Naive B cell (primary cell): ENCODE measurements around the gene UBR1. TPM values are rescaled to one million over a fixed set of nuclear protein-coding genes. Genes with fewer than 3 reads are reported as not detected.

Experiments used
- ATAC-seq, 2 donors: fragments of 150-1000 bp; cut with Tn5 transposase; 2 replicates each; pipeline ENCODE4 v1.10.0; 2021; ENCODE audit warnings: low read depth in 2 of 2, mild to moderate bottlenecking in 2 of 2, moderate library complexity in 2 of 2
- DNase-seq: peaks from one replicate; pipeline ENCODE4 v3.0.0; 2022
- H3K27ac Mint-ChIP-seq, 6 donors: one replicate each; pipeline ENCODE4 v1.8.0; 2020 to 2022; ENCODE audit warnings: mild to moderate bottlenecking in 6 of 6, mixed read lengths in 6 of 6, moderate library complexity in 5 of 6, inconsistent platforms in 2 of 6
- H3K27me3 Mint-ChIP-seq, 3 donors: one replicate each; pipeline ENCODE4 v1.8.0; 2021 to 2022; ENCODE audit warnings: mixed read lengths in 3 of 3, mild to moderate bottlenecking in 1 of 3
- H3K36me3 Mint-ChIP-seq, 2 donors: one replicate each; pipeline ENCODE4 v1.8.0; 2020 to 2022; ENCODE audit warnings: mixed read lengths in 2 of 2, inconsistent platforms in 1 of 2, mild to moderate bottlenecking in 1 of 2
- H3K4me1 Mint-ChIP-seq, 3 donors: one replicate each; pipeline ENCODE4 v1.8.0; 2020 to 2022; ENCODE audit warnings: mixed read lengths in 3 of 3, inconsistent platforms in 1 of 3, mild to moderate bottlenecking in 1 of 3, moderate library complexity in 1 of 3
- H3K4me3 Mint-ChIP-seq, 8 donors: one replicate each; pipeline ENCODE4 v1.8.0; 2020 to 2022; ENCODE audit warnings: mild to moderate bottlenecking in 8 of 8, mixed read lengths in 8 of 8, moderate library complexity in 8 of 8, inconsistent platforms in 2 of 8
- H3K9me3 Mint-ChIP-seq, 7 donors: one replicate each; pipeline ENCODE4 v1.8.0; 2020 to 2022; ENCODE audit warnings: mixed read lengths in 7 of 7, mild to moderate bottlenecking in 5 of 7, inconsistent platforms in 2 of 7, moderate library complexity in 1 of 7
- polyA plus RNA-seq, 6 donors: library from polyadenylated mRNA; unstranded; fragments of 300-500 nt; fragmentation: Illumina TruSeq; gene quantifications; one replicate each; pipeline ENCODE4 v1.2.3, GENCODE V29; 2021; ENCODE audit warnings: low read depth in 6 of 6

UBR1 gene
- polyA plus RNA-seq, 6 donors from 2014 or later = 16.7 to 32.8 (median 20.5) TPM

- Mint-ChIP-seq H3K9me3 (no peaks in the 10 kb centered on the region), H3K27me3 (no peaks in the 10 kb centered on the region), H3K4me3 (peak overlapping the region in 1 of 8 donors; percentile 4), H3K27ac (peak overlapping the region in 2 of 6 donors; percentile 16 to 57), H3K36me3 (peaks cover 16 to 21% of the 10 kb centered on the region in 2 donors), H3K4me1 (peaks cover 59 to 70% (median 60%) of the 10 kb centered on the region in 3 donors)
- no peak for DNase-seq
- ATAC-seq = no peak
Observed at GRCh38 chr15:43102187-43102586, 3.7 kb downstream of the UBR1 start.

- H3K4me3 Mint-ChIP-seq = peak overlapping the region in 1 of 8 donors; percentile 74
- DNase-seq (no peak), ATAC-seq (no peak)
- peaks cover 59 to 63% (median 59%) of the 10 kb centered on the region in 3 donors for H3K4me1 Mint-ChIP-seq
- H3K9me3 Mint-ChIP-seq = no peaks in the 10 kb centered on the region
- H3K27me3 Mint-ChIP-seq = no peaks in the 10 kb centered on the region
- H3K27ac Mint-ChIP-seq = peak overlapping the region in 4 of 6 donors; percentile 26 to 81 (median 59)
- peaks cover 21% of the 10 kb centered on the region in 2 donors for H3K36me3 Mint-ChIP-seq
Observed at GRCh38 chr15:43100971-43101370, 4.9 kb downstream of the UBR1 start.

- Mint-ChIP-seq H3K36me3 (peaks cover 21 to 29% of the 10 kb centered on the region in 2 donors), H3K9me3 (no peaks in the 10 kb centered on the region), H3K4me1 (peaks cover 60 to 62% (median 60%) of the 10 kb centered on the region in 3 donors), H3K27me3 (no peaks in the 10 kb centered on the region), H3K27ac (peak overlapping the region in 1 of 6 donors; percentile 42), H3K4me3 (no peak overlapping the region)
- ATAC-seq (no peak), DNase-seq (no peak)
Observed at GRCh38 chr15:43099105-43099845, 6.6 kb downstream of the UBR1 start.

- no peak for DNase-seq
- Mint-ChIP-seq H3K27ac (peak overlapping the region in 2 of 6 donors; percentile 70 to 71), H3K4me3 (no peak overlapping the region), H3K9me3 (no peaks in the 10 kb centered on the region), H3K4me1 (peaks cover 52 to 58% (median 58%) of the 10 kb centered on the region in 3 donors), H3K27me3 (no peaks in the 10 kb centered on the region), H3K36me3 (peaks cover 9 to 23% of the 10 kb centered on the region in 2 donors)
- ATAC-seq = no peak
Observed at GRCh38 chr15:43096411-43096810, 9.4 kb downstream of the UBR1 start.

GRCh38 chr15:43095708-43096347 is 10.0 kb downstream of the UBR1 start:
- Mint-ChIP-seq H3K9me3 (no peaks in the 10 kb centered on the region), H3K4me1 (peaks cover 47 to 52% (median 52%) of the 10 kb centered on the region in 3 donors)

GRCh38 chr15:43095243-43095642 is 10.6 kb downstream of the UBR1 start:
- Mint-ChIP-seq H3K4me3 (peak overlapping the region in 1 of 8 donors; percentile 14), H3K27me3 (no peaks in the 10 kb centered on the region), H3K36me3 (peaks cover 5 to 23% of the 10 kb centered on the region in 2 donors), H3K27ac (peak overlapping the region in 4 of 6 donors; percentile 10 to 65 (median 36)), H3K9me3 (no peaks in the 10 kb centered on the region), H3K4me1 (peaks cover 44 to 50% (median 46%) of the 10 kb centered on the region in 3 donors)
- ATAC-seq = no peak
- no peak for DNase-seq

More at GRCh38 chr15:43095708-43096347, 10.0 kb downstream of the UBR1 start:
- peaks cover 9 to 23% of the 10 kb centered on the region in 2 donors for H3K36me3 Mint-ChIP-seq
- no peaks in the 10 kb centered on the region for H3K27me3 Mint-ChIP-seq
- H3K4me3 Mint-ChIP-seq = peak overlapping the region in 1 of 8 donors; percentile 15
- H3K27ac Mint-ChIP-seq = peak overlapping the region in 1 of 6 donors; percentile 71
- DNase-seq (no peak), ATAC-seq (no peak)

GRCh38 chr15:43094416-43095030 is 11.3 kb downstream of the UBR1 start:
- DNase-seq (no peak), ATAC-seq (no peak)
- peak overlapping the region in 2 of 6 donors; percentile 65 to 79 for H3K27ac Mint-ChIP-seq
- no peaks in the 10 kb centered on the region for H3K27me3 Mint-ChIP-seq
- peaks cover 0 to 23% of the 10 kb centered on the region in 2 donors for H3K36me3 Mint-ChIP-seq
- no peak overlapping the region for H3K4me3 Mint-ChIP-seq
- H3K4me1 Mint-ChIP-seq = peaks cover 46 to 53% (median 47%) of the 10 kb centered on the region in 3 donors
- no peaks in the 10 kb centered on the region for H3K9me3 Mint-ChIP-seq

GRCh38 chr15:43093026-43093425 is 12.8 kb downstream of the UBR1 start:
- Mint-ChIP-seq H3K27me3 (no peaks in the 10 kb centered on the region), H3K9me3 (no peaks in the 10 kb centered on the region), H3K36me3 (peaks cover 0 to 23% of the 10 kb centered on the region in 2 donors), H3K4me1 (peaks cover 44 to 55% (median 48%) of the 10 kb centered on the region in 3 donors), H3K4me3 (peak overlapping the region in 2 of 8 donors; percentile 3 to 20), H3K27ac (peak overlapping the region in 2 of 6 donors; percentile 37 to 82)
- DNase-seq (no peak), ATAC-seq (peak in 1 of 2 donors; percentile 43)

- no peak overlapping the region for H3K4me3 Mint-ChIP-seq
- H3K36me3 Mint-ChIP-seq = peaks cover 0 to 16% of the 10 kb centered on the region in 2 donors
- H3K9me3 Mint-ChIP-seq = no peaks in the 10 kb centered on the region
- no peaks in the 10 kb centered on the region for H3K27me3 Mint-ChIP-seq
- DNase-seq = no peak
- peaks cover 41 to 49% (median 42%) of the 10 kb centered on the region in 3 donors for H3K4me1 Mint-ChIP-seq
- ATAC-seq = no peak
- H3K27ac Mint-ChIP-seq = peak overlapping the region in 1 of 6 donors; percentile 57
Observed at GRCh38 chr15:43091859-43092258, 14.0 kb downstream of the UBR1 start.

GRCh38 chr15:43086551-43086950 is 19.3 kb downstream of the UBR1 start:
- H3K36me3 Mint-ChIP-seq = peaks cover 0 to 12% of the 10 kb centered on the region in 2 donors
- H3K4me3 Mint-ChIP-seq = no peak overlapping the region
- peaks cover 13 to 18% (median 15%) of the 10 kb centered on the region in 3 donors for H3K4me1 Mint-ChIP-seq
- no peaks in the 10 kb centered on the region for H3K27me3 Mint-ChIP-seq
- DNase-seq (no peak), ATAC-seq (no peak)
- peak overlapping the region in 4 of 6 donors; percentile 5 to 60 (median 54) for H3K27ac Mint-ChIP-seq
- no peaks in the 10 kb centered on the region for H3K9me3 Mint-ChIP-seq

- peaks cover 13 to 18% (median 15%) of the 10 kb centered on the region in 3 donors for H3K4me1 Mint-ChIP-seq
- DNase-seq (no peak), ATAC-seq (no peak)
- H3K9me3 Mint-ChIP-seq = no peaks in the 10 kb centered on the region
- peaks cover 0 to 12% of the 10 kb centered on the region in 2 donors for H3K36me3 Mint-ChIP-seq
- H3K27me3 Mint-ChIP-seq = no peaks in the 10 kb centered on the region
- peak overlapping the region in 1 of 6 donors; percentile 53 for H3K27ac Mint-ChIP-seq
- H3K4me3 Mint-ChIP-seq = no peak overlapping the region
Observed at GRCh38 chr15:43085921-43086320, 19.9 kb downstream of the UBR1 start.

- Mint-ChIP-seq H3K4me1 (peaks cover 7 to 27% (median 17%) of the 10 kb centered on the region in 3 donors), H3K36me3 (peaks cover 7 to 17% of the 10 kb centered on the region in 2 donors), H3K27me3 (no peaks in the 10 kb centered on the region), H3K27ac (peak overlapping the region in 1 of 6 donors; percentile 35), H3K9me3 (no peaks in the 10 kb centered on the region), H3K4me3 (no peak overlapping the region)
- no peak for ATAC-seq
- no peak for DNase-seq
Observed at GRCh38 chr15:43082509-43082908, 23.3 kb downstream of the UBR1 start.

- Mint-ChIP-seq H3K27me3 (no peaks in the 10 kb centered on the region), H3K4me3 (no peak overlapping the region), H3K27ac (no peak overlapping the region), H3K4me1 (peaks cover 7 to 20% (median 14%) of the 10 kb centered on the region in 3 donors), H3K36me3 (peaks cover 7 to 14% of the 10 kb centered on the region in 2 donors), H3K9me3 (no peaks in the 10 kb centered on the region)
- DNase-seq (no peak), ATAC-seq (no peak)
Observed at GRCh38 chr15:43081283-43081682, 24.6 kb downstream of the UBR1 start.
